GM10248 (cell line): ENCODE measurements around the gene EXD1.

Source experiments
- CTCF ChIA-PET: fragments of 300-600 bp; sonication (Branson Sonifier 250); formaldehyde crosslinking; extraction: SDS; loops from one replicate; lab custom pipeline; 2021; ENCODE audit warnings: antibody characterized with exemption; lab: Yijun Ruan, JAX
- POLR2A ChIA-PET: fragments of 350-650 bp; sonication (Branson Sonifier 250); formaldehyde crosslinking; extraction: SDS; loops from one replicate; lab custom pipeline; 2020; ENCODE audit warnings: antibody characterized with exemption; lab: Yijun Ruan, JAX
- DNase-seq: peaks from one replicate; pipeline ENCODE4 v3.0.0; 2012; ENCODE audit errors: extremely low spot score
- TF ChIP-seq, protein P1 (sequence below): IDR thresholded peaks from 2 replicates; pipeline ENCODE4 v1.5.1; 2012; ENCODE audit warnings: mild to moderate bottlenecking, low read depth; ENCODE audit errors: extremely low read depth, missing control alignments, control extremely low read depth

EXD1 gene

GRCh38 chr15:41233367-41233771 lies 2.8 kb upstream of the EXD1 start:
- TF ChIP-seq, protein P1, sequence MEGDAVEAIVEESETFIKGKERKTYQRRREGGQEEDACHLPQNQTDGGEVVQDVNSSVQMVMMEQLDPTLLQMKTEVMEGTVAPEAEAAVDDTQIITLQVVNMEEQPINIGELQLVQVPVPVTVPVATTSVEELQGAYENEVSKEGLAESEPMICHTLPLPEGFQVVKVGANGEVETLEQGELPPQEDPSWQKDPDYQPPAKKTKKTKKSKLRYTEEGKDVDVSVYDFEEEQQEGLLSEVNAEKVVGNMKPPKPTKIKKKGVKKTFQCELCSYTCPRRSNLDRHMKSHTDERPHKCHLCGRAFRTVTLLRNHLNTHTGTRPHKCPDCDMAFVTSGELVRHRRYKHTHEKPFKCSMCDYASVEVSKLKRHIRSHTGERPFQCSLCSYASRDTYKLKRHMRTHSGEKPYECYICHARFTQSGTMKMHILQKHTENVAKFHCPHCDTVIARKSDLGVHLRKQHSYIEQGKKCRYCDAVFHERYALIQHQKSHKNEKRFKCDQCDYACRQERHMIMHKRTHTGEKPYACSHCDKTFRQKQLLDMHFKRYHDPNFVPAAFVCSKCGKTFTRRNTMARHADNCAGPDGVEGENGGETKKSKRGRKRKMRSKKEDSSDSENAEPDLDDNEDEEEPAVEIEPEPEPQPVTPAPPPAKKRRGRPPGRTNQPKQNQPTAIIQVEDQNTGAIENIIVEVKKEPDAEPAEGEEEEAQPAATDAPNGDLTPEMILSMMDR: no peak
- CTCF ChIA-PET: interaction anchor here (0.9 to 1.3 kb wide), 4 partner anchors 10 to 291 kb away, joined by 3 to 5 read pairs (median 3); no protein-coding TSS in a partner anchor
- POLR2A ChIA-PET: no interaction called here
- no peak for DNase-seq

GRCh38 chr15:41231422-41232226 lies 1.1 kb upstream of the EXD1 start:
- DNase-seq: no peak
- ChIA-PET CTCF (interaction anchor here (0.7 to 3.7 kb wide), 28 partner anchors 9 to 337 kb away, joined by 3 to 22 read pairs (median 4); partner anchors contain the start of genes INO80 and VPS18), POLR2A (interaction anchor here (0.6 to 0.7 kb wide), 2 partner anchors 116 to 360 kb away, joined by 3 to 5 read pairs; no protein-coding TSS in a partner anchor)
- TF ChIP-seq, protein P1: no peak

GRCh38 chr15:41230345-41230649 lies 260 bp downstream of the EXD1 start:
- POLR2A ChIA-PET: no interaction called here

GRCh38 chr15:41219381-41219780 lies 11.2 kb downstream of the EXD1 start:
- POLR2A ChIA-PET: no interaction called here
- CTCF ChIA-PET: interaction anchor here (1.9 to 4.0 kb wide), 2 partner anchors 11 kb away, joined by 5 to 18 read pairs; partner anchors contain the start of genes CHP1 and EXD1
- DNase-seq: no peak
- TF ChIP-seq, protein P1: no peak

More at GRCh38 chr15:41230345-41230649, 260 bp downstream of the EXD1 start:
- TF ChIP-seq, protein P1: no peak
- CTCF ChIA-PET: interaction anchor here (0.9 to 3.7 kb wide), 9 partner anchors 8 to 324 kb away, joined by 3 to 22 read pairs (median 8); no protein-coding TSS in a partner anchor
- DNase-seq: no peak

DNA sequence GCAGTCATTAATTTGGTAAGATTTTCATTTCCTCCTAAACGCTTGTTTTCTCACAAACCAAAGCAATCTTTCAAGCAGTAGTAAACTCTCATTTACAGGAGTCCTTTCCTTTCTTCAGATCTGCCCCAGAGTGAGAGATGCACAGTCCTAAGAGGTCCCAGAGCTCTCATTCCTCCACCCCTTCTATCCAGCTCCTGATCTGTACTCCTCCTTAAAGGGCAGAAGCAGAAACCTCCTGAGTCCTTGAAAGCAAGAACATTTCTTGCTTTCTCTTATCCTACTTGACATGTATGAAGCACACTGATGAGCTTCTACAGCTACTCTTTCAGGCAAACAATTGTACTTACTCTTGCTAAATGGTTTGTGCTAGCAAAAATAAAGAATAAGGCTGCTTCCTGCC lies 11.7 kb downstream of the EXD1 start:
- POLR2A ChIA-PET: no interaction called here
- TF ChIP-seq, protein P1: no peak
- CTCF ChIA-PET: interaction anchor here (1.1 to 4.0 kb wide), 3 partner anchors 10 to 33 kb away, joined by 3 to 18 read pairs (median 5); partner anchors contain the start of genes CHP1 and EXD1
- no peak for DNase-seq

DNA sequence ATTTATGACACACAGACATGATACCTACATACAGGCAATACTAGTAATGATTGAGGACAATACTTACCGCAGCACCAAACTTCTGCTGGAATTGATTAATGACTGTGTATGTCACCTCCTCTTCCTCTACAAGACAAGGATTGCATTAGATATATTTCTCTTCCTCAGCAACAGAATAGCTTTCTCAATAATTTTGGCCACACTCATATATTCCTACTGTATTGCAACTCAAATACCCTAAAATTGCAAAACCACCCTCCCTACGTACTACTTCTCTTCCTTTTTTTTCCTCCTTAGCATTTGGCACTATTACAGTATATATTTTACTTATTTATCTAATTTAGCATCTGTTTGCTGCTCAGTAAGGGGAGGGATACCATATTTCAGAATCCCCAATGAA lies 14.8 kb downstream of the EXD1 start:
- CTCF ChIA-PET: no interaction called here
- DNase-seq: no peak
- POLR2A ChIA-PET: no interaction called here

More for the DNA sequence above, 14.8 kb downstream of the EXD1 start:
- TF ChIP-seq, protein P1: no peak
